HG02885 (cell line): ENCODE results near the gene ZNF564.
A peak's percentile ranks its signal among the peaks of the same experiment; 100 is the strongest.
"Not testable (repeated sequence)": the region's sequence is repeated elsewhere in the genome, so short reads cannot be mapped to it uniquely, and the experiment has no call there.

Source experiments
- ATAC-seq: cut with Tn5 transposase; IDR thresholded peaks from one replicate; pipeline ENCODE4 v1.9.1; 2021; ENCODE audit warnings: mild to moderate bottlenecking; ENCODE audit not compliant: unreplicated experiment, poor library complexity

Gene ZNF564

DNA sequence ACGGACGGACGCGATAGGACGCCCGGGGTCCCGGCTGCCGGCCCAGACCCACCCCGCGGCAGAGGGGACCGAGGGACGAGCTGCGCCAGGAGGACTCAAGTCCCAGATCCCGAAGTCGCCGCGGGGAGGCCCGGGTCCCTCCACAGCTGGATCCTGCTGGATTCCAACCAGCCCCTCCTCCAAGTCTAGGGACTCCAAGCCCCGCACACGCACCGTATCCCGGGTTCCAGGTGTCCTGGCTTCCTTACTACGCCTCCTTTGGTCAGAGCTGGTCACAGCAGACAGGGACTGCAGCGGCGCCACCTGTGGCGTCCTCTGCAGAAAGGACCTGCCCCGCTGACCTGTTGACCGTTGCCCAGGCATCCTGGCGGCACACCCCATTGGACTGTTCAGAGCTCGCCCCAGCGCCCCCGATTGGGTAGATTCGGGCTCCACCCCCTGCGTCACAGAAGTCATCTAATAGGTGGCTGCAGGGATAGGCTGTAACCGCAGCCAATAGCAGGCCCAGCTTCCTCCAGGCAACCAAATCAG is 37.7 kb downstream of the ZNF564 start:
- ATAC-seq = no peak

GRCh38 chr19:12497032-12497431 is 54.2 kb downstream of the ZNF564 start:
- no peak for ATAC-seq

- ATAC-seq = no peak
Measured at GRCh38 chr19:12496480-12496879, 54.8 kb downstream of the ZNF564 start.

- ATAC-seq = peak; percentile 67
Measured at GRCh38 chr19:12495002-12495802, 56.1 kb downstream of the ZNF564 start.

DNA sequence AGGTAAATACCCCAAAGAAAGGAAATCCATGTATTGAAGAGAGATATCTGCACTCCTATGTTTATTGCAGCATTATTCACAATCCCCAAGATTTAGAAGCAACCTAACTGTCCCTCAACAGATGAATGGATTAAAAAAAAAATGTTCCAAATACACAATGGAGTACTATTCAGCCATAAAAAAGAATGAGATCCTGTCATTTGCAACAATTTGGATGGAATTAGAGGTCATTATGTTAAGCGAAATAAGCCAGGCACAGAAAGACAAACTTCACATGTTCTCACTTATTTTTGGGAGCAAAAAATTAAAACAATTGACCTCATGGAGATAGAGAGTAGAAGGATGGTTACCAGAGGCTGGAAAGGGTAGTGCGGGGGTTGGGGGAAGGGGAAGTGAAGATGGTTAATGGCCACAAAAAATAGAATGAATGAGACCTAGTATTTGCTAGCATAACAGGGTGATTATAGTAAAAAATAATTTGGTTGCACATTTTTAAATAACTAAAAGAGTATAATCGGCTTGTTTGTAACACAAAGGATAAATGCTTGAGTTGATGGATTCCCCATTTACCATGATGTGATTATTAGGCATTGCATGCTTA is 56.9 kb downstream of the ZNF564 start:
- no peak for ATAC-seq

DNA sequence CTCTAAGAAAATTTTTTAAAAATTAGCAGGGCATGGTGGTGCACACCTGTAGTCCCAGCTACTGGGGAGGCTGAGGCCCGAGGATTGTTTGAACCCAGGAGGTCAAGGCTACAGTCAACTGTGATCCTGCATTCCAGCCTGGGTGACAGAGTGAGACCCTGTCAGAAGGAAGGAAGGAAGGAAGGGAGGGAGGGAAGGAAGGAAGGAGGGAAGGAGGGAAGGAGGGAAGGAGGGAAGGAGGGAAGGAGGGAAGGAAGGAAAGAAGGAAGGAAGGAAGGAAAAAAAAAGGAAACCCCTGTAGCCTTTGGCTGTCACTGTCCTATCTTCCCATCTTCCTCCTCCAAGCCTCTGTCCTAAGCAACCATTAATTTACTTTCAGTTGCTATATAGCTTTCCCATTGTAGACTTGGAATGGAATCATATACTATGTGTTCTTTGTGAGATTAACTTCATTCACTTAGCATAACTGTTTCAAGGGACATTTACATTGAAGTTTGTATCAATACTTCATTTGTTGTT is 65.0 kb downstream of the ZNF564 start:
- not testable (repeated sequence) for ATAC-seq

DNA sequence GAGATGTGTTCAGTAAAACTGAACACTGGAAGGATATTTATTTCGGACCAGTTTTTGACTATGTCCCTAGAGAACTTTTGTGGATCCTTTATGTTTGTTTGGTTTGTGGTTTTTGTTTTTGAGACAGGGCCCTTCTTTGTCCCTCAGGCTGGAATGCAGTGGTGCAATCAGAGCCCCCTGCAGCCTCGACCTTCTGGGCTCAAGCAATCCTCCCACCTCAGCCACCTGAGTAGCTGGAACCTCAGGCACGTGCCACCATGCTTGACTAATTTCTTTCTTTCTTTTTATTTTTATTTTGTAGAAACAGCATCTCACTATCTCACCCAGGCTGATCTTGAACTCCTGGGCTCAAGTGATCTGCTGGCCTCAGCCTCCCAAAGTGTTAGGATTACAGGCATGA is 65.7 kb downstream of the ZNF564 start:
- ATAC-seq = no peak

DNA sequence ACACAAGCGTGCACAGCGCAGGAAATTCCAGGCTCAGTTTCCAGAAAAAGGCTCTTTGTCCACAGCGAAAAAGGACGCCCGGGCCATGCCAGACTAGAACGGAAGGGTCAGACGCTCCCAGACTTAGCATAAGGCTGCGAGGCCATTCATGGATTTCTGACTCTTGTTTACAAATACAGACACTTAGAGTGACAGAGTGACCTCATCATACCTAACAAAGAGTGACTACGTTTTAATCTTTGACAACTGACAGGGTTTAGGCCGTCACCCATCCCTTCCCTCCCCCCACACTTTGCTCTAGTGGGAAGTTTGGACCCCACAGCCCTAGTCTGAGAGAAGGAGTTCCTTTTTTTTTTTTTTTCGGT is 66.2 kb downstream of the ZNF564 start:
- ATAC-seq = no peak

DNA sequence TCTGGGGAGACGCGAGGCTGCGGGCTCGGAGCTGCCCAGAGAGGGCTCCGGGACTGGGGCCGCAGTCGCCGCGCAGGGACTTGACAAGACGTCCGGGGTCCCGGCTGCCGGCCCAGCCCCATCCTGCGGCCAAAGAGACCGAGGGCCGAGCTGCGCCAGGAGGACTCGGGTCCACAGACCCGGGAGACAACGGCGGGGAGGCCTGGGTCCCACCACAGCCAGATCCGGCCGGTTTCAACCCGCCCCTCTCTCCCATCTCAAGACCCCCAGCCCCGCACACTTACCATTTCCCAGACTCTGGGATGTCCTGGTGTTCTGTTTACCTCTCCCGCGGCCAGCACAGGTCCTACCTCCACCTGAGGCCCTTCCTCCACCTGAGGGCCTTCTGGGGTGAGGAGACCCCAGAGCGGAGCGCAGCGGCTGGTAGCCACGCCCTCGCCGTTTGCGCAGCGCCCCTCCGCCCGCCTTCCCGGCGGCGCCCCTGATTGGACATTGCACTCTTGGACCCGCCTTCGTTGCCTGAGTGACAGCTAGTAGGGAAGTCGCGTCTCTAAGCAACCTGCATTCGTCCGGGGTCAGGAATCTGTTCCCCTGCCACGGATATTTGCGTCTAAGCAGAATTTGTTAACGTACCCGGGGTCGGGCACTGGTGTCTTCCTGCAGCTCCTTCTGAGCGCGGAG is 66.8 kb downstream of the ZNF564 start, which contains the start of gene ZNF709:
ZNF709 (minus strand) TSS at position 446 of the 681 bp plus-strand sequence; CDS start at position 287, 159 bp downstream.
- peak; percentile 96 for ATAC-seq

DNA sequence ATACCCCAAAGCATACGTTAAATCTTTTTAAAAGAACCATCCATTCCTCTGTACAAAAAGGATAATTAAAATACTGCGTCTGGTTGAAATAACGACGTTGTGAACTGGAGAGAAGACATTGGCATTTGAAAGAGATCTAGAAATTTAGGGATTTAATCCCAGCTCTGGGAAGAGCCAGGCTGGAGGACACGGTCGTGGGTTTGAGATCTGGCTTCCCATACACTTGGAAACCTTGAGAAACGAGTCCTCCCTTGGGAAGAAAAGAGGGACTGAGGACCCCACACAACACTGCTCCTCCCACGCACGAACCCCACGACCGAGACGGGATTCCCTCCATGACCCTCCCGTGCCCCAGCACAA is 67.3 kb downstream of the ZNF564 start:
- ATAC-seq = no peak

GRCh38 chr19:12482509-12482886 is 68.8 kb downstream of the ZNF564 start:
- no peak for ATAC-seq

- ATAC-seq = no peak
Measured at GRCh38 chr19:12481781-12482508, 69.3 kb downstream of the ZNF564 start.

DNA sequence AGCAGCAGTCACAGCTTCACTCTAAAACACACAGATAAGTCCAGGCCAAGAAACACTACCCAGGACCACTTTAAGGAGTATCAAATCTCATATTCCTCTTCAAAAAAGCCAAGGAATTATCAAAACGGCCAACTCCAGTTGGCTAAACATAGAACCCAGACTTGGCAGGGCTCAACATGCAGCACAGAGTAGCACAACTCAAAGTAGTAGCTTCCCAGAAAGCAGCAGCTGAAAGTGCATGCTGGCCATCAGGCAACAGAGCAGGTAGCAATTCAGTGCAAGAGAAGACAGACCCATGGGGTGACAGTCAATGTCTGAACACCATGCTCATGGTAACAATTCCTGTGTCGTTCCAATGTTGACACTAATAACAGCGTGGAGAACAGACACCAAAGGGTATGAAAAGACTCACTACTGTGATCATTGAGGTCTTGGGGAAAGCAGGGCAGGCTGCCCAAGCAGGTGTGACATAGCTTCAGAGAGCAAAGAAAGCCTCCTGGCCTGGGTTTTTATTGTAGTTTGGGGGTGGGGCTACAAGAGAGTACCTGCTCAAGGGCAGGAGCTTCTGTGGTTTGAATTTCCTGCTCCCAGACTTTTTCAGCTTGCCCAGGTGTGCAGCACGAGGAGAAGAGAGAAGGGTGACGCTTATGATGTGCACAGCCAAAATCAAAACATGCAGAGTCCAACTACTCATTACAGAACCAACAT is 72.9 kb downstream of the ZNF564 start:
- no peak for ATAC-seq
